ENCODE results near the gene KCNJ3.
"Not testable (repeated sequence)": the region's sequence is repeated elsewhere in the genome, so short reads cannot be mapped to it uniquely, and the experiment has no call there.

The KCNJ3 gene

GRCh38 chr2:154846842-154847241 lies 148.3 kb downstream of the KCNJ3 start:
- no peaks in the 10 kb centered on the region for H3K4me1 Mint-ChIP-seq
- H3K27ac Mint-ChIP-seq, result no peak overlapping the region
- no peaks in the 10 kb centered on the region for H3K9me3 Mint-ChIP-seq
- H3K27me3 Mint-ChIP-seq, result no peaks in the 10 kb centered on the region
- no peak overlapping the region for H3K4me3 Mint-ChIP-seq
- ATAC-seq, result no peak
- no peaks in the 10 kb centered on the region for H3K36me3 Mint-ChIP-seq (ENCODE audit: low read depth)
- DNase-seq, result no peak

- H3K36me3 Mint-ChIP-seq (ENCODE audit: low read depth), result no peaks in the 10 kb centered on the region
- no peak for DNase-seq
- no peaks in the 10 kb centered on the region for H3K4me1 Mint-ChIP-seq
- no peak overlapping the region for H3K27ac Mint-ChIP-seq
- H3K27me3 Mint-ChIP-seq, result no peaks in the 10 kb centered on the region
- H3K4me3 Mint-ChIP-seq, result no peak overlapping the region
- no peak for ATAC-seq
- H3K9me3 Mint-ChIP-seq, result no peaks in the 10 kb centered on the region
These were observed 151.0 kb downstream of the KCNJ3 start for GRCh38 chr2:154849482-154849881.

- H3K27me3 Mint-ChIP-seq, result no peaks in the 10 kb centered on the region
- no peaks in the 10 kb centered on the region for H3K4me1 Mint-ChIP-seq
- DNase-seq (no peak), ATAC-seq (no peak)
- no peaks in the 10 kb centered on the region for H3K9me3 Mint-ChIP-seq
- H3K36me3 Mint-ChIP-seq (ENCODE audit: low read depth), result no peaks in the 10 kb centered on the region
- no peak overlapping the region for H3K4me3 Mint-ChIP-seq
- H3K27ac Mint-ChIP-seq, result no peak overlapping the region
These were observed 152.0 kb downstream of the KCNJ3 start for GRCh38 chr2:154850532-154850931.

GRCh38 chr2:154855138-154855537 lies 156.6 kb downstream of the KCNJ3 start:
- no peak for ATAC-seq
- H3K9me3 Mint-ChIP-seq, result no peaks in the 10 kb centered on the region
- DNase-seq, result no peak
- no peak overlapping the region for H3K4me3 Mint-ChIP-seq
- H3K27me3 Mint-ChIP-seq, result no peaks in the 10 kb centered on the region
- H3K4me1 Mint-ChIP-seq, result no peaks in the 10 kb centered on the region
- no peak overlapping the region for H3K27ac Mint-ChIP-seq
- H3K36me3 Mint-ChIP-seq (ENCODE audit: low read depth), result no peaks in the 10 kb centered on the region

GRCh38 chr2:154867151-154867550 lies 168.7 kb downstream of the KCNJ3 start:
- DNase-seq; H3K36me3 Mint-ChIP-seq (ENCODE audit: low read depth); H3K9me3 Mint-ChIP-seq; H3K4me3 Mint-ChIP-seq; H3K4me1 Mint-ChIP-seq; H3K27me3 Mint-ChIP-seq; H3K27ac Mint-ChIP-seq; ATAC-seq: not testable (repeated sequence)

GRCh38 chr2:154875999-154876398 lies 177.5 kb downstream of the KCNJ3 start:
- H3K36me3 Mint-ChIP-seq (ENCODE audit: low read depth), result no peaks in the 10 kb centered on the region
- no peaks in the 10 kb centered on the region for H3K4me1 Mint-ChIP-seq
- no peak for ATAC-seq
- DNase-seq, result no peak
- no peaks in the 10 kb centered on the region for H3K27me3 Mint-ChIP-seq
- no peak overlapping the region for H3K27ac Mint-ChIP-seq
- H3K9me3 Mint-ChIP-seq, result no peaks in the 10 kb centered on the region
- H3K4me3 Mint-ChIP-seq, result no peak overlapping the region

DNA sequence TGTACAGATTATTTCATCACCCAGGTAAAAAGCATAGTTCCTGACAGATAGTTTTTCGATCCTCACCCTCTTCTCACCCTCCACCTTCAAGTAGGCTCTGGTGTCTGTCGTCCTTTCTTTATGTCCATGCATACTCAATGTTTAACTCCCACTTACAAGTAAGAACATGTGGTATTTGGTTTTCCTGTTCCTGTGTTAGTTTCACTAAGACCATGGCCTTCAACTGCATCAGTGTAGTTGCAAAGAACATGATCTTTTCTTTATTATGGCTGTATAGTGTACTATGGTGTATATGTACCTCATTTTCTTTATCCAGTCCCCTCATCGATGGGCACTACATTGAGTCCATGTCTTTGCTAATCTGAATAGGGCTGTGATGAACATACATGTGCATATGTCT lies 184.2 kb downstream of the KCNJ3 start:
- no peak overlapping the region for H3K4me3 Mint-ChIP-seq
- no peaks in the 10 kb centered on the region for H3K36me3 Mint-ChIP-seq (ENCODE audit: low read depth)
- no peaks in the 10 kb centered on the region for H3K27me3 Mint-ChIP-seq
- DNase-seq (no peak), ATAC-seq (no peak)
- H3K4me1 Mint-ChIP-seq, result no peaks in the 10 kb centered on the region
- H3K9me3 Mint-ChIP-seq, result peaks cover 9% of the 10 kb centered on the region
- no peak overlapping the region for H3K27ac Mint-ChIP-seq

GRCh38 chr2:154886316-154886715 lies 187.8 kb downstream of the KCNJ3 start:
- Mint-ChIP-seq H3K27me3 (no peaks in the 10 kb centered on the region), H3K9me3 (peaks cover 14% of the 10 kb centered on the region)
- no peak for ATAC-seq

GRCh38 chr2:154898269-154898668 lies 199.8 kb downstream of the KCNJ3 start:
- ATAC-seq (no peak), DNase-seq (no peak)
- Mint-ChIP-seq H3K36me3 (ENCODE audit: low read depth) (peaks cover 2% of the 10 kb centered on the region), H3K27ac (no peak overlapping the region), H3K4me1 (no peaks in the 10 kb centered on the region), H3K27me3 (no peaks in the 10 kb centered on the region), H3K4me3 (no peak overlapping the region), H3K9me3 (no peaks in the 10 kb centered on the region)

More at GRCh38 chr2:154886316-154886715, 187.8 kb downstream of the KCNJ3 start:
- no peak for DNase-seq
- Mint-ChIP-seq H3K4me3 (no peak overlapping the region), H3K27ac (no peak overlapping the region), H3K4me1 (no peaks in the 10 kb centered on the region), H3K36me3 (ENCODE audit: low read depth) (no peaks in the 10 kb centered on the region)

DNA sequence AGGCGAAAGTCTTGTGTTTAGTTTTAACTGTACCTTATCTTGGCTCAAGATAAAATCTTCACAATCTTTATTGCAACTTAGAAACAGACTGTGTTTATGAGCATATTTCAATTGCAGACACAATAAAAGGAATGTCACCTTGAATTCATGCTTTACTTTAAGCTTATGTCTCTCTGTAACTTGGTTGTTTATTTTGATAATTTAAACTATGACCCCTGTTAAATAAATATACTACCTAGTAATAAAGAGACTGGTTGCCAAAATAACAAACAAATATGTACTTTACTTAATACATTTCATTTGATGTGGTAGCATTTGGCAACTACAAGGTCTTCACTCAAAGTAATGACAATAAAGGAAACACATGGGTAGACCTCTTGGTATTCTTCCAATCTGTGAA lies 202.6 kb downstream of the KCNJ3 start:
- no peak overlapping the region for H3K4me3 Mint-ChIP-seq

More for the DNA sequence above, 202.6 kb downstream of the KCNJ3 start:
- H3K27ac Mint-ChIP-seq, result no peak overlapping the region
- no peak for ATAC-seq
- peaks cover 3% of the 10 kb centered on the region for H3K9me3 Mint-ChIP-seq
- no peaks in the 10 kb centered on the region for H3K4me1 Mint-ChIP-seq
- no peaks in the 10 kb centered on the region for H3K36me3 Mint-ChIP-seq (ENCODE audit: low read depth)
- H3K27me3 Mint-ChIP-seq, result no peaks in the 10 kb centered on the region
- no peak for DNase-seq

Measured in activated naive CD8-positive, alpha-beta T cell treated with anti-CD3 and anti-CD28 coated beads, Interleukin-2, amount 50 U/mL, for 24 hours (primary cell).